Activated CD4-positive, alpha-beta T cell treated with anti-CD3 and anti-CD28 coated beads, Interleukin-2, amount 50 U/mL, for 16 hours (primary cell): ENCODE measurements around the gene OVOL3.
"Not testable (repeated sequence)": the region's sequence is repeated elsewhere in the genome, so short reads cannot be mapped to it uniquely, and the experiment has no call there.

Experiments
- DNase-seq: peaks from one replicate; pipeline ENCODE4 v3.0.0-alpha.2; 2020

OVOL3 gene

GRCh38 chr19:36101550-36102327 lies 9.2 kb upstream of the OVOL3 start:
- no peak for DNase-seq

GRCh38 chr19:36103040-36103626 lies 7.8 kb upstream of the OVOL3 start:
- no peak for DNase-seq

- no peak for DNase-seq
Observed at GRCh38 chr19:36103842-36104552, 6.9 kb upstream of the OVOL3 start.

GRCh38 chr19:36106441-36106840 lies 4.5 kb upstream of the OVOL3 start:
- no peak for DNase-seq

GRCh38 chr19:36106991-36107390 lies 4.0 kb upstream of the OVOL3 start:
- no peak for DNase-seq

- DNase-seq: no peak
Observed at GRCh38 chr19:36108684-36109083, 2.3 kb upstream of the OVOL3 start.

GRCh38 chr19:36111200-36111539 lies 227 bp downstream of the OVOL3 start:
- no peak for DNase-seq

GRCh38 chr19:36112678-36113077 lies 1.7 kb downstream of the OVOL3 start:
- no peak for DNase-seq

- no peak for DNase-seq
Observed at GRCh38 chr19:36113425-36113824, 2.5 kb downstream of the OVOL3 start.

GRCh38 chr19:36113894-36114720 lies 3.2 kb downstream of the OVOL3 start:
- DNase-seq: peak; percentile 22

- DNase-seq: peak; percentile 100
Observed at GRCh38 chr19:36114721-36115452, 3.9 kb downstream of the OVOL3 start, which contains the start of gene POLR2I. Gene POLR2I, minus strand, starts transcription at chr19:36114875. Its CDS starts 19 bp downstream, at chr19:36114856.

GRCh38 chr19:36115453-36116343 lies 4.8 kb downstream of the OVOL3 start, which contains the start of gene TBCB:
Gene TBCB, plus strand, starts transcription at chr19:36115468. Its CDS starts 93 bp downstream, at chr19:36115561.
- peak; percentile 88 for DNase-seq

- DNase-seq: no peak
Observed at GRCh38 chr19:36116344-36116637, 5.3 kb downstream of the OVOL3 start.

- no peak for DNase-seq
Observed at GRCh38 chr19:36120092-36120983, 9.4 kb downstream of the OVOL3 start.

GRCh38 chr19:36120984-36121358 lies 10.0 kb downstream of the OVOL3 start:
- no peak for DNase-seq

GRCh38 chr19:36121486-36122124 lies 10.7 kb downstream of the OVOL3 start:
- no peak for DNase-seq

GRCh38 chr19:36125557-36125956 lies 14.6 kb downstream of the OVOL3 start:
- DNase-seq: peak; percentile 27

GRCh38 chr19:36128392-36128736 lies 17.4 kb downstream of the OVOL3 start:
- DNase-seq: no peak

- DNase-seq: not testable (repeated sequence)
Observed at GRCh38 chr19:36131221-36131620, 20.3 kb downstream of the OVOL3 start.

- DNase-seq: not testable (repeated sequence)
Observed at GRCh38 chr19:36134867-36135266, 23.9 kb downstream of the OVOL3 start.
